Measurements from ENCODE around the gene ELP4.

DNA sequence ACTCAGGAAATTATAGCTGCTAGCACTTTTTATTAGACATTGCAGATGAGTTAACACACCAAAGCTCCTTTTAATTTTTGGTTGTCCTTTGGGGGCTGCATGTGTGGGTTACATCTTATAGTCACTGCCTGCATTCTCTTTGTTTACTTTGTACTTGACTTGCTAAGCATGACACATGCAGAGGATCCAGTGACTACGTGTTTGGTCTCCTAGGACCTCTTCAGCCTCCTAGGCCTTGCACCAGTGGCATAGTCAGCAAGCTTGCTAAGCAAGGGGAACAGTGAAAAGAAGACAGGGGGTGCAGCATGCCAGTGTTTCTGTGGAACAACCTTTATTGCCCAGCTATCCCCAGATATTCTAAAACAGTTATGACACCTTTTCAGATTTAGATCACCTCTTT, 193.4 kb downstream of the ELP4 start:
- TF ChIP-seq CTCF (IDR thresholded peaks at IDR 0.05; ENCODE audit: low read depth, low read length) (no peak), MYC (IDR thresholded peaks at IDR 0.05; ENCODE audit: low read depth, low read length) (no peak), MAX (IDR thresholded peaks at IDR 0.05; ENCODE audit: low read depth, low read length) (no peak)

Data from NB4 (cell line).